ENCODE measurements around the gene RHOD. TPM values are rescaled to one million over a fixed set of nuclear protein-coding genes. Genes with fewer than 3 reads are reported as not detected.

Gene RHOD
- polyA plus RNA-seq, 1 of the 3 experiments (the other 2 are of a cell fraction) = not detected

GRCh38 chr11:67051945-67052488, 4.6 kb upstream of the RHOD start:
- no peak for TF ChIP-seq TEAD4 (IDR thresholded peaks at IDR 0.05; ENCODE audit: borderline replicate concordance, insufficient read depth)
- TF ChIP-seq USF2 (IDR thresholded peaks at IDR 0.05; ENCODE audit: borderline replicate concordance, low read depth, low read length) = no peak
- TF ChIP-seq EZH2phosphoT487 (IDR thresholded peaks at IDR 0.05; ENCODE audit: borderline replicate concordance, low read depth) = no peak
- TF ChIP-seq GATA2 (CRISPR knock-in tag; IDR thresholded peaks at IDR 0.05) = no peak
- no peak for TF ChIP-seq PBX3 (IDR thresholded peaks at IDR 0.05)
- TF ChIP-seq MEF2A (IDR thresholded peaks at IDR 0.05; ENCODE audit: borderline replicate concordance, low read depth) = no peak
- TF ChIP-seq RFX5 (IDR thresholded peaks at IDR 0.05; ENCODE audit: low read length) = no peak
- no peak for TF ChIP-seq IRF3 (IDR thresholded peaks at IDR 0.05; ENCODE audit: low read depth, low read length)
- TF ChIP-seq SMC3 (IDR thresholded peaks at IDR 0.05; ENCODE audit: low read depth, low read length) = no peak
- TF ChIP-seq EP300 (IDR thresholded peaks at IDR 0.05; ENCODE audit: borderline replicate concordance in 1 of 2, low read depth in 1 of 2, low read length in 1 of 2) = no peak
- TF ChIP-seq JUND (IDR thresholded peaks at IDR 0.05) = no peak
- no peak for TF ChIP-seq SIN3A (IDR thresholded peaks at IDR 0.05; ENCODE audit: borderline replicate concordance, low read depth, low read length)
- Histone ChIP-seq H2AFZ (ENCODE audit: low read depth) (no peak overlapping the region), H3K9me2 (no peaks in the 10 kb centered on the region), H3K4me3 (ENCODE audit: low read depth in 2 of 2, low read length in 1 of 2) (no peak overlapping the region), H3K9ac (no peak overlapping the region), H3K36me3 (replicated peaks in 1 of 2; ENCODE audit: control insufficient read depth in 1 of 2, insufficient read depth in 2 of 2, low read length in 1 of 2) (no peaks in the 10 kb centered on the region), H3F3A (replicated peaks; ENCODE audit: insufficient read depth) (peaks cover 7% of the 10 kb centered on the region), H3K4me2 (no peak overlapping the region), H3K4me1 (ENCODE audit: control insufficient read depth in 1 of 2, insufficient read depth in 2 of 2, low read depth in 1 of 2, low read length in 1 of 2) (peaks cover 9 to 12% of the 10 kb centered on the region in 2 experiments; a peak in 2 of 4 replicates), H3K27ac (ENCODE audit: low read depth in 2 of 2, low read length in 1 of 2) (no peak overlapping the region), H3K79me2 (ENCODE audit: insufficient read depth) (no peaks in the 10 kb centered on the region), H3K9me3 (no peaks in the 10 kb centered on the region), H3K27me3 (ENCODE audit: insufficient read depth) (no peaks in the 10 kb centered on the region), H4K20me1 (ENCODE audit: insufficient read depth) (no peaks in the 10 kb centered on the region)
- WGBS (ENCODE audit: low lambda C conversion rate) = 93% methylated on average over 3 of the region's 4 CpGs
- CTCF ChIA-PET = interaction anchor here (0.6 to 4.2 kb wide), 6 partner anchors 22 to 266 kb away, joined by 3 to 25 read pairs (median 7); no protein-coding TSS in a partner anchor
- POLR2A ChIA-PET = no interaction called here
- DNase-seq = no peak

- no peaks in the 10 kb centered on the region for H3K9me3 ChIP-seq
- WGBS (ENCODE audit: low lambda C conversion rate) = 86% methylated on average over 1 of the region's 5 CpGs
- no peaks in the 10 kb centered on the region for H3K79me2 ChIP-seq (ENCODE audit: insufficient read depth)
- TF ChIP-seq CTCF (IDR thresholded peaks at IDR 0.05) (no peak), NFIC (IDR thresholded peaks at IDR 0.05; ENCODE audit: borderline replicate concordance) (no peak), EZH2phosphoT487 (IDR thresholded peaks at IDR 0.05; ENCODE audit: borderline replicate concordance, low read depth) (no peak), MEF2A (IDR thresholded peaks at IDR 0.05; ENCODE audit: borderline replicate concordance, low read depth) (no peak), POLR2AphosphoS5 (IDR thresholded peaks at IDR 0.05; ENCODE audit: low read depth, low read length) (no peak), ELF1 (IDR thresholded peaks at IDR 0.05) (no peak), EP300 (IDR thresholded peaks at IDR 0.05; ENCODE audit: borderline replicate concordance in 1 of 2, low read depth in 1 of 2, low read length in 1 of 2) (no peak), GABPA (IDR thresholded peaks at IDR 0.05; ENCODE audit: low read depth) (no peak), TAF1 (IDR thresholded peaks at IDR 0.05; ENCODE audit: borderline replicate concordance, low read depth, low read length) (no peak), NRF1 (IDR thresholded peaks at IDR 0.05; ENCODE audit: low read depth, low read length) (no peak), FOSL2 (IDR thresholded peaks at IDR 0.05; ENCODE audit: borderline replicate concordance, low read depth) (no peak), PBX3 (IDR thresholded peaks at IDR 0.05) (no peak)
- no peak overlapping the region for H3K27ac ChIP-seq (ENCODE audit: low read depth in 2 of 2, low read length in 1 of 2)
- no peak for DNase-seq
- H3K4me2 ChIP-seq = no peak overlapping the region
- H3K27me3 ChIP-seq (ENCODE audit: insufficient read depth) = no peaks in the 10 kb centered on the region
- H3K9ac ChIP-seq = no peak overlapping the region
- ChIA-PET POLR2A (no interaction called here), CTCF (interaction anchor here (1.0 to 4.2 kb wide), 15 partner anchors 9 to 328 kb away, joined by 3 to 25 read pairs (median 5); no protein-coding TSS in a partner anchor)
- H2AFZ ChIP-seq (ENCODE audit: low read depth) = no peak overlapping the region
- H3K4me3 ChIP-seq (ENCODE audit: low read depth in 2 of 2, low read length in 1 of 2) = no peak overlapping the region
- H4K20me1 ChIP-seq (ENCODE audit: insufficient read depth) = no peaks in the 10 kb centered on the region
- peaks cover 9 to 12% of the 10 kb centered on the region in 2 experiments; a peak in 2 of 4 replicates for H3K4me1 ChIP-seq (ENCODE audit: control insufficient read depth in 1 of 2, insufficient read depth in 2 of 2, low read depth in 1 of 2, low read length in 1 of 2)
- no peaks in the 10 kb centered on the region for H3K9me2 ChIP-seq
- peaks cover 7% of the 10 kb centered on the region for H3F3A ChIP-seq (replicated peaks; ENCODE audit: insufficient read depth)
- no peaks in the 10 kb centered on the region for H3K36me3 ChIP-seq (replicated peaks in 1 of 2; ENCODE audit: control insufficient read depth in 1 of 2, insufficient read depth in 2 of 2, low read length in 1 of 2)
Observed at GRCh38 chr11:67052891-67053290, 3.8 kb upstream of the RHOD start.

All from SK-N-SH (cell line).